LoVo (cell line): ENCODE measurements around the gene PPP4R1.

Experiments
- DNase-seq: peaks from one replicate; pipeline ENCODE4 v3.0.0-alpha.2; 2016; ENCODE audit warnings: low spot score

Gene PPP4R1

GRCh38 chr18:9506046-9506792, 108.1 kb downstream of the PPP4R1 start:
- DNase-seq, result peak; percentile 8
